Stimulated activated CD4-positive, alpha-beta T cell treated with anti-CD3 and anti-CD28 coated beads, TNF-alpha, amount 100 ng/mL, for 24 hours (primary cell): Measurements from ENCODE around the gene CSGALNACT2.
"Not testable (repeated sequence)": the region's sequence is repeated elsewhere in the genome, so short reads cannot be mapped to it uniquely, and the experiment has no call there.

ENCODE experiments used
- DNase-seq, 3 experiments: peaks; one replicate each; pipeline ENCODE4 v3.0.0-alpha.2; 2020; ENCODE audit warnings: low read depth in 3 of 3

The CSGALNACT2 gene

DNA sequence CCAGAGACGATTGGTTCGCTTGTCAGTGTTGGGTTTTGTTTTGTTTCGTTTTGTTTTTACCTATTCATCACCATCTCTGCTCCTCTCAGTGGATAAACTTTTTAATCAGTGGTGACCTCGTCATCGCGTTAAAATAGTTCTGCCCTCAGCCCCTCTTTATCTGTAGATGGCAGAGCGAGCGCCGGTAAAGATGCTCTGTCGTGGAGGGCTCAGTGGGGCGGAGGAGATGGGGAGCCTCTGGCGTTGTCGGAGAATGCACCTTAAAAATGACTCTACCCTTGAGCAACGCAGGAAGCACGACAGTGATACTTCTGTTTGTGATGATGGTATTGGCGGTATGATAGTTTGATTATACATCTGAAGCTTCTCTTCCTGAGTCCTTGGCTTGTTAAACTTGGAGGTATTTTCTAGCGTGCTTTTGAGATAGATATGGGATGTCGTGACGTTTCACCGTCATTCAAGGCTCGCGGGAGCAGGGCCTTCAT is 554 bp downstream of the CSGALNACT2 start:
- DNase-seq, result peak; percentile 15 to 43 (median 22)

DNA sequence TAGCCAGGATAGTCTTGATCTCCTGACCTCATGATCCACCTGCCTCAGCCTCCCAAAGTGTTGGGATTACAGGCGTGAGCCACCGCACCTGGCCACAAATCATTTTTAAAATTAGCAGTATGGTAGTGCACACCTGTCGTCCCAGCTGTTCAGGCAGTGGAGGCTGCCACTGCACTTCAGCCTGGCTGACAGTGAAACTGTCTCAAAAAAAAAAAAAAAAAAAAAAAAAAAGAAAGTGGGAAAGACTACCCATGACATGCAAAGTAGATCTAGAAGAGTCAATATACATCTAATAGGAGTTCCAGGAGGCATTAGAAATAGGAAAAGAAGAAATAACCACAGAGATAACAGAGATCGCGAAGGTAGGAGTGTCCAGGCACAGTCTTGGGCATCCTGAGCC is 3.2 kb downstream of the CSGALNACT2 start:
- no peak for DNase-seq

DNA sequence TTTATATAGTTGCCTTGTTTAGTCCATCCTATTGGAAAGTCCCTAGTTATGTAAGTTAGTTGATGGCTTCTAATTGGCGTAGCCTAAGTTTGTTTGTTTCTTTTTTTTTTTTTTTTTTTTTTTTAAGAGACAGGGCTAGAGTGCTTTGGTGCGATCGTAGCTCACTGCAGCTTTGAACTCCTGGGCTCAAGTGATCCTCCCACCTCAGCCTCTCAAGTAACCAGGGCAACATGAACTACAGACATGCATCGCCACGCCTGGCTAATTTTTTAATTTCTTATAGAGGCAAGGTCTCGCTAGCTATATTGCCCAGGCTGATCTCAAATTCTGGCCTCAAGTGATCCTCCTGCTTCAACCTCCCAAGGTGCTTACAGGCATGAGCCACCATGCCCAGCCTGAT is 7.1 kb downstream of the CSGALNACT2 start:
- no peak for DNase-seq

DNA sequence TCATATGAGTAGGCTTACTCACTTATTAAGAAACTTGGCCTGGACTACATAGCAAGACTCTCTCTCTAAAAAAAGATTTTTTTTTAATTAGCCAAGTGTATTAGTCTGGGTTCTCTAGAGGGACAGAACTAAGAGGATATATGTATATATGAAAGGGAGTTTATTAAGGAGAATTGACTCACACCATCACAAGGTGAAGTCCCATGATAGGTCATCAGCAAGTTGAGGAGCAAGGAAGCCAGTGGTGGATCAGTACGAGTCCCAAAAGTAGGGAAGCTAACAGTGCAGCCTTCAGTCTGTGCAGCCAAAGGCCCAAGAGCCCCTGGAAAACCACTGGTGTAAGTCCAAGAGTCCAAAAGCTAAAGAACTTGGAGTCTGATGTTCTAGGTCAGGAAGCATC is 7.7 kb downstream of the CSGALNACT2 start:
- not testable (repeated sequence) for DNase-seq

DNA sequence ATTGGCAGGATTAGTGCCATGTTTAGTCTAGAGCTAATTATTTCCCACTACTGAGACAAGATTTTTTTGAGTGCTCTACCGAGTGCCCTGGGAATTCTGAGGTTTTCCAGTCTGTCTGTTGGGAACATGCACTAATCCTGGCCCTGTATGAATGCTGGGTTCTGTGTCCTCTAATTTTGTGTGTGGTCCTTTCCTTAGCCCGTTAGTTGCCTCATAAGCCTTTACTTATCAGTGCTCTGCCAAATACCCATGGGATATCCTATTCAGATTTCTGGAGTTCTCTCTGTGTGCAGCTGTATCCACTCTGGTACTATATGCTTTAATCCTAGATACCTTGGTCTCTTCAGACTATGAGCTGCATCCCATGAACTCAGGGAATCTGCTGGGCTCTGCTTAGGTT is 13.1 kb downstream of the CSGALNACT2 start:
- no peak for DNase-seq

DNA sequence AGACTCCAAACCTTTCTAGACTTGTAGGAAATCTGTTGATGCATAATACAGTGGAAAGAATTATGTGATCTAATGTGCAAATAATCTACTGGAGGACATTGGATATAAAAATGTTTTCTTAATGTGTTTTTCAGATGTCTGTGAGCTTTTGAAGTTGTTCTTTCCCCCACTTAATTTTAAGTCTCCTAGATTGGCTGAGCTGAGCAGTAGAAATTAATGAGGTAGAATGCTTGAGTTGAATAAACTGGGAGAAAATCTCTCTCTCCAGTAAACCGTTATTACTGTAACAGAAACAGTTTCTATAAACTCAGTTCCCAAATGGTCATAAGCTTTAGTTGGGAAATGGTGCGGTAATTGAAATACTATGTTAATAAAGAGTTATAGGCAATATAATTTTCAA is 15.7 kb downstream of the CSGALNACT2 start:
- no peak for DNase-seq

DNA sequence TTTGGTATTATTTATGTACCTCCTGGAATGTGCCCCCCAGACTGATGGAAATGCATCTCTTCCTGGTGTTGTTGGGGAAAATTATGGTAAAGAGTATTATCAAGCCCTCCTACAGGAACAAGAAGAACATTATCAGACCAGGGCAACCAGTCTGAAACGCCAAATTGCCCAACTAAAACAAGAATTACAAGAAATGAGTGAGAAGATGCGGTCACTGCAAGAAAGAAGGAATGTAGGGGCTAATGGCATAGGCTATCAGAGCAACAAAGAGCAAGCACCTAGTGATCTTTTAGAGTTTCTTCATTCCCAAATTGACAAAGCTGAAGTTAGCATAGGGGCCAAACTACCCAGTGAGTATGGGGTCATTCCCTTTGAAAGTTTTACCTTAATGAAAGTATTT is 17.0 kb downstream of the CSGALNACT2 start:
- DNase-seq, result no peak

DNA sequence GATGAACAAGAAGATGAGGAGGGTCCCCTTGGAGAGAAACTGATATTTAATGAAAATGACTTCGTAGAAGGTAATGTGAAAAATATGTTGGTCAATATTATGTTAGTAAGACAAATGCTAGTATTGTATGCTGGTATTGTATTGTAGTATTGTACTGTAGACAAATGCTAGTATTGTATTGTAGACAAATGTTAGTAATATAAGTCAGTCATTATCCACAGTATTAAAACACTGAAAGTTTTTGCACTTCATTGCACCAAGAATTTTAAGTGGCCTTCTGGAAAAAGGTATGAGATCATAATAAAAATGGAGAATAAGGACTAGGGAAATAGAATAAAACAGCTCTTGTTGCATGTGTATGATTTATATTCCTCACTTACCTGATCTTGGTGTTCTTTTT is 17.5 kb downstream of the CSGALNACT2 start:
- DNase-seq, result no peak

DNA sequence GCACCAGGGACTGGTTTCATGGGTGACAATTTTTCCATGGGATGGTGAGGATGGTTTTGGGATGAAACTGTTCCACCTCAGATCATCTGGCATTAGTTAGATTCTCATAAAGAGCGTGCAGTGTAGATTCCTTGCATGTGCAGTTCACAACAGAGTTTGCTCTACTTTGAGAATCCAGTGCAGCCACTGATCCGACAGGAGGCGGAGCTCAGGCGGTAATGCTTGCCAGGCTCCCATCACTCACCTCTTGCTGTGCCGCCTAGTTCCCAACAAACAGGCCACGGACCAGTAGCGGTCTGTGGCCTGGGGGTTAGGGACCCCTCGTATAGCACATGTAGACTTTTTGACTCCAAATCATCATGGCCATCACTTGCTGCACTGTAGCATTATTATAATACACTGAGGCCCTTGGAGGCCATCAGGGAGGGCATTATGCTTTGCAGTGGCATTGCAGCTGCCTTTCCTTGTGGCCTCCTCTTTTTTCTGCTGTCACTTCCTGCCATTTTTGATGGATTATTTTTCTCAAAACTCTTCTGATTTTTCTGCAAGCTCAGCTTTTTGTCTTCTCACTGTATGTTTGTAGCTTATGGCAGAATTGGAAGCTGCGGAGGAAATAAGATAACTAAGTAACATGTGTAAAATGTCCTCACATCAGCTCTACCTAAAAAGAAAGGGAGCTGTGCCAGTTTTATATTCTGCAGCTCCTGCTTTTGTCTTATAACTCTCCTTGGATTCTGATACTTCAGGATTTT is 18.5 kb downstream of the CSGALNACT2 start:
- no peak for DNase-seq

DNA sequence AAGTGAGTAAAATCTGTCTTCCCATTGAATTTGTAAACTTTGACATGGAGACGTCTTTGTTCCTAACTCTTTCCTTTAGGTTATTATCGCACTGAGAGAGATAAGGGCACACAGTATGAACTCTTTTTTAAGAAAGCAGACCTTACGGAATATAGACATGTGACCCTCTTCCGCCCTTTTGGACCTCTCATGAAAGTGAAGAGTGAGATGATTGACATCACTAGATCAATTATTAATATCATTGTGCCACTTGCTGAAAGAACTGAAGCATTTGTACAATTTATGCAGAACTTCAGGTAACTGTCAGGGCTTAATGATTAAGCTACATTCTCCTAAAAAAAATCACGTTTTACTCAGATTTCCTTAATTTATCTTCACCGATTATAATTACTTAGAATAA is 20.4 kb downstream of the CSGALNACT2 start:
- no peak for DNase-seq

DNA sequence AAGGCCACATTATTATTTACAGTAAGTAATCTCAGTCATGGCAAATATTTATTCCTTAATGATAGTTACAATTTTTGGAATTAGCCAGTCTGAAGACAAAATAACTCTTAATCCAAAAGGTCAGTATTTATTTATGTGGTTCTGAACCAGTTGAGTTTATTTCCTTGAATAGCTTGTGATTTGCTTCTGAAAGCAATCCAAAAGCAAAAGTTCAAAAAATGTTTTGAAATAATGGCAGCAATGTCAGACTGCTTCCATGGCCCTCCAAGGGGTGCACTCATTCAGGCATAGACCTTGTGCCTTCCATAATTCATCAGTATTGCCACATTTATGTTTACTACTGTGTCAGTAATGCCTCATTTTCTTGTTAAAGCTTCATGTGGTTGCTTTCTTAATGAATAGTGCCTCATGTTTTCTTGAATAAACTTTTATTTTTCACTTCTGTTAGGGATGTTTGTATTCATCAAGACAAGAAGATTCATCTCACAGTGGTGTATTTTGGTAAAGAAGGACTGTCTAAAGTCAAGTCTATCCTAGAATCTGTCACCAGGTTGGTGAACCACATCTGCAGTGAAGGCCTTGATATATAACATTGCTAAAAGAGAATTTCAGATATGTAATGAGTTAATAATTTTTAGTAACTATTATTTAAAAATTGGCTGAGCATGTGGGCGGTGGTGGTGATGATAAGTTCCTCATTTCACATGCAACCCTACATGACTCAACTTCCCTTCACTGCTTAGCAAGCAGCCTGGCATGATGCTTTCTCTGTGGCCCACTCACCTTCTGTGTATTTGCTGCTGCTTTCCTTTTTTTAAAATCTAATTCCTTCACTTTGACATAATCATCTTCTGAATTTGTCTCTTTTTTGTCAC is 22.0 kb downstream of the CSGALNACT2 start:
- DNase-seq, result peak in 2 of 3 experiments; percentile 25 to 31

DNA sequence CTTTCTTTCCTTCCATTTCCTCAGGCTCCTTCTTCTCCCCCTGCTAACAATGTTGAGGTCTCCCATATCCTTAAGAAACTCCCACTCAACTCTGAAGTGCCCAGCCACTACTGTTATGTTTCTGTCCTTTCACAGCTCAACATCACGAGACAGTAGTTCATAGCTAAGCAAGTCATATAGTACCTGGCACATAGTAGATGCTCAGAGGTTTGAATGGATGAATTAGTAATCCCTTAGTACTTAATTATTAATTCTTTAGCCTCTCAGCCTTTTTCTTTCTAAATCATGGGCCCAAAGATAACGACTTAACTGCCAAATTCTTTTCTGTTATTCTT is 22.6 kb downstream of the CSGALNACT2 start:
- DNase-seq, result no peak

DNA sequence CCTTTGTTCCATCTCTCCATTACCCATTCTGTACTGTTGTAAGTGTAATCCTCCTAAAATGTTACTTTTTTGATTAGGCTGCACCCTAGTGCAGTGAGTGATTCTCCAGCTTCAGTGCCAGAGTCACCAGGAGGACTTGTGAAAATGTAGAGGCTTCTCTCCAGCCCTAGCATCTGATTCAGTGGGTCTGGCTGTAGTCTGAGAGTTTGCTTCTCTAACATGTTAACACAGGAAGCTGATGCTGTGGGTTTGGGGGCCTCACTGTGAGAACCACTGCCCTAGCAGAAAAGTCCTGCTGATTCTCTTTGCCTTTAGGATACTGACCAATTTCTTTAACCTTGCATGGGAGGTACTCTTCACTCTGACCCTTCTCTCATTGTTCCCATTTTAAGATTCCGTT is 24.4 kb downstream of the CSGALNACT2 start:
- no peak for DNase-seq

DNA sequence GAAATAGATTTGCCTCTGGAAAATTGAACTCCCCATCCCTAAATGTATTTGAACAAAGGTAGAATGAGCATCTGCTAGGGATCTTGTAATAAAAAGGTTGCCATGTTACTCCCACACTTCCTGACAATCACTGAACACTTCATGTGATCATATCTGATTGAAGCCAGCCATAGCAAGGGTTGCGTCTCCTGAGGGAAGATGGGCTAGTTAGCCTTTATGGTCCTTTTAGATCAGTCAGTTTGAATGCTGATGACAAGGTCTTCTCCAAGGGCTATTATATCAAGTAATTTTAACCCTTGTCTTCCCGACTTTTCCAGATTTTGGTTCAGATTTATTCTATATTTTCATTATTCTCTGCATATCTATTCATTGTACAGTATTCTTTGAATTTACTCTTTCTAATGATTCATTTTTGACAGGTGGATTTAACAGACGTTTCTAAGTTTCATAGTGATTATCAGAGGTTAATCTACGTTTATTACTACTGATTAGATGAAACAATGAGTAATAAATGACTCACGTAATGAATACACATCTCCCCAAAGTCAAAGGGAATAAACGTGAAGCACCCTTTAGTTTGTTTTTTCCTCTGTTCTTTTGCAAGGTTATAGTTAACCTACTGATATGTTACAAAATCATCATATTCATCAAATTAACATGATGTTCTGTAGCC is 28.1 kb downstream of the CSGALNACT2 start:
- DNase-seq, result no peak

DNA sequence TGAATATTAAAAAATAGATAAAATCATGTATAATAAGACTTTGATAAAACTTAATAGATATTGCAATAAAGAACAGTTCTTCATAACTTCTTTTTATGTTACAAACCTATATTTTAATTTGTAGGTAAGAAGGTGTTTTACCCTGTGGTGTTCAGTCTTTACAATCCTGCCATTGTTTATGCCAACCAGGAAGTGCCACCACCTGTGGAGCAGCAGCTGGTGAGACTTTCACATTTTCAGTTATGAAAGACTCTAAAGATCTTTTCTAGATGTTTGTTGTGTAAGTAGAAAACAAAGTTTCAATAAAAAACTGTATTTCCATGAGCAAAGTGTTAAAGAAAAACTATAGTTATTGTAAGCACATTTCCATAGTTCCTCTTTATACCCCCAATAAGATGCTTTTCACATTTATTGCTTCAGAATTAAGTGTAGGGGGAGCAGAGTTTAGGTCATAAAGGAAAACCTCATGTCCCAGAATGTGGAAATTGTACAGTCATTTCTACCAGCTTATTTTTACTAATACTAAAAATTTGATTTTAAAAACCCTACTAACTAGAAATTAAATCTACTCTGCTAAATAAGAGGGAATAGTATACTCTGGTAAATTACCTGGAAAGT is 28.7 kb downstream of the CSGALNACT2 start:
- no peak for DNase-seq

DNA sequence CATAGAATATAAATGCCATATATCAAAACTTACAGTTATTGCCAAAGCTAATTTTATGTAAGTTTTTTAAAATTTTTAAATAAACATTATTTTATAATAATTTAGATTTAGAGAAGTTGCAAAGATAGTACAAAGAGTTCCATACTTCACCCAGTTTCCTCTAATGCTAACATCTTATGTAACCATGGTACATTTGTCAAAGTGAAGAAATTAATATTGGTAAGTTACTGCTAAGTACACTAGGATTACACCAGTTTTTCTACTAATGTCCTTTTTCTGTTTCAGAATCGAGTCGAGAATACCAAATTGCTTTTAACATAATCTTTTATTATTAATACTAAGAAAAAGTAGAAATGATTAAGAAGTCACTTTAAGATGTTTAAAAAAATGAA is 29.2 kb downstream of the CSGALNACT2 start:
- no peak for DNase-seq

DNA sequence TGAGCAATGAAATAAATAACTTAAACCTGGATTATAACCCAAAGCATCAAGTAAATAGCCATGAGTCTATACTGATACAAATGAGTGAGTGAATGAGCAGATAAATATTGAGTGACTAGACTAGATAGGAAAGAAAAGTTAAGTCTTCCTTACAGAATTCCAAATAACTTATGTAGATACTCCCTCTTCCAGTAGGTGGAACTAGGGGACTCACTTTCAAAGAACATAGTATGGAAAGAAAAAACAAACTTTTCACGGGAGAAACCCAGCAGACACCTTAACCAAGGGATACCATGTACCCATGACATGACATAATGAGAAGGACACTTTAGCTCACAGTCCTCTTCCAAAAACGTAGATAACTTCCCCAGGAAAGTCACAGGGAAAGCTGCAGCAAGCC is 32.2 kb downstream of the CSGALNACT2 start:
- no peak for DNase-seq

DNA sequence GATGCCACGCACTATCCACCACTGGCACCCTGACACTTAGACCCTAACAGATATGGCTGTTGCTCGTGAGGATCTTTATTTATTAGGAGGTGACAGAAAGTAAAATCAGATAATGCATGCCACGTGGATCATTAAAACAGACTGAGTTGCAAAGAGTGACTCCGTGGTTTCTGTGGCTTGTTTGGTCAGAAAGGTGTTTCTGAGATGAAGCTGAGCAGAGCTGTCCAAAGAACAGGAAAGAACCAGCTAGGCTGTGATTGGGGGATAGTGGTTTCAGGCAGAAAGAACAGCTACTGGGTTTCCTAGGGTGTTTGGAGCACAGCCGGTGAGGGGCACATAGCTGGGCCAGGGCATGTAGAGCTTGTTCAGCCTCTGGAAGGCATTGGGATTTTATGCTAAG is 34.4 kb downstream of the CSGALNACT2 start:
- DNase-seq, result no peak

DNA sequence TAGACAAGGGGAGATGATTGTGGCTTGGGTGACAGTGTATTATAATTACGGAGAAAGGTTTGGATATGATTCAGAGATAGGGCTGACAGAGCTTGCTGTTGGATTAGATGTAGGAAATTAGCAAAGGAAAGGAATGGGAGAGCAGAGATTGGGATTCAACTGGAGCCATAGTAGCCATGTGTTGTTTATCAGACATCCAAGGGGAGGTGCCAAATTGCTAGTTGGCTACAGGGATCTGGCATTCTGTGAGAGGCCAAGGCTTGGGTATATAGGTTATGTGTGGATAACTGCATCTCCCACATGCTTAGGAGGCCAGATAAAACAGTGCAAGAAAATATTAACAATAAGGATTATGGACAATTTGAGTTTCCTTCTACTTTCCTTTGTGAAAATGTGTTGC is 34.9 kb downstream of the CSGALNACT2 start:
- no peak for DNase-seq

DNA sequence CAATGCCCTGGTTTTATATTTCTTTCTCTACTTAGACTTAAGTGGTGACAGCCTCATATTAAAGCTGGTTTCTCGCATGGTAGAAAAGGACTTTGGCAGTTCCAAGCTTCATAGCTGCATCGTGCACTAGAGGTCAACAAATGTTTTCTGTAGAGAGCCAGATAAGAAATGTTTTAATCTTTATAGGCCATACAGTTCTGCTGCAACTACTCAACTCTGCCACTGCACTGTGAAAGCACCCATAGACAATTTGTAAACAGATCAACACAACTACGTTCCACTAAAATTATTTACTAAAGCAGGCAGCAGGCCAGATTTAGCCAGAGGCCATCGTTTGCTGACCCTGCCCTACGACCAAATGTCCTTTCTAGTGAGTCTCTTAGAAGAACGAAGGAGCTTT is 36.7 kb downstream of the CSGALNACT2 start:
- DNase-seq, result no peak

DNA sequence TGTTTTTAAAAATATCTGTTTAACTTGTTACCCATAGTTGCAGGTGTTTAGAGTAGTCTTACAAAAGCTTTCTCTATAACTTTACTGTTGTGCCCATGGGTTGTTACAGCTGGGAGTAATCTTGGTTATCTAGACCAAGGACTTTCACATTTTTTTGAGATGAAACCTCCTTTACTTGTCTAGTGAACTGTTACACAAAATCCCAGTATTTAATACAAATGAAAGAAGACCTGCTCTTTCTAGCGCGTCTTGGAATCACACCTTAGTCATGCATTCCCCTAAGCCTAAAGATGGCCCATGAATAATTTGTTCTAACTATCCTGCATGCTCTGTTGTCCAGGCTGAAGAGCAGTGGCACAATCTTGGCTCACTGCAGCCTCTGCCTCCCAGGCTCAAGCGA is 38.0 kb downstream of the CSGALNACT2 start:
- no peak for DNase-seq

DNA sequence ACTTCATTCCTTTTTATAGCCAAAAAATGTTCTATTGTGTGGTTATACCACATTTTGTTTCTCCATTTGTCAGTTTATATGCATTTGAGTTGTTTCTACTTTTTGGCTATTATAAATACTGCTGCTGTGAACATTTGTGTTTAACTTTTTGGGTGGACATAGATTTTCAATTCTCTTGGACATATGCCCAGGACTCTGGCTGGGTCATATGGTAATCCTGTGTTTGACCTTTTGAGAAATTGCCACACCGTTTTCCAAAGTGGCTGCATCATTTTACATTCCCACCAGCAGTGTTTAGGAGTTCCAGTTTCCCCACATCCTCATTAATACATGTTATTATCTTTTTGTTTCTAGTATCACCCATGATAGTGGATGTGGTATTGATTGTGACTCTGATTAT is 39.4 kb downstream of the CSGALNACT2 start:
- no peak for DNase-seq
